Right lobe of liver (tissue), 6 donors: ENCODE measurements around the gene DLEC1. TPM values are rescaled to one million over a fixed set of nuclear protein-coding genes. Genes with fewer than 3 reads are reported as not detected.

Experiments
- ATAC-seq, 4 donors: fragments of 200-7000 bp; cut with Tn5 transposase; one replicate each; pipeline ENCODE4 v1.9.1; 2020; ENCODE audit warnings: mild to moderate bottlenecking in 4 of 4, moderate library complexity in 4 of 4
- DNase-seq, 3 donors: peaks; one replicate each; pipeline ENCODE4 v3.0.0-alpha.2; 2020
- H3K27ac ChIP-seq, 3 donors: fragments of 200-600 bp; one replicate each; pipeline ENCODE4 v1.8.0; 2022
- H3K27me3 ChIP-seq, 2 donors: fragments of 200-600 bp; one replicate each; pipeline ENCODE4 v1.8.0; 2022
- H3K36me3 ChIP-seq, 4 donors: fragments of 200-600 bp; sonication (generic) in 1 of 4; one replicate each; pipeline versions ENCODE4 v1.5.1 to v1.8.0; 2017 to 2022; ENCODE audit warnings: control low read depth in 1 of 4
- H3K4me1 ChIP-seq, 4 donors: fragments of 200-600 bp; sonication (generic) in 1 of 4; one replicate each; pipeline versions ENCODE4 v1.5.1 to v1.8.0; 2017 to 2022; ENCODE audit warnings: control low read depth in 1 of 4
- H3K4me3 ChIP-seq, 3 donors: fragments of 200-600 bp; one replicate each; pipeline ENCODE4 v1.8.0; 2022
- H3K9me3 ChIP-seq, 4 donors: fragments of 200-600 bp; sonication (generic) in 1 of 4; one replicate each; pipeline versions ENCODE4 v1.5.1 to v1.8.0; 2017 to 2022; ENCODE audit warnings: control low read depth in 1 of 4
- POLR2A ChIP-seq: fragments of 450-650 bp; IDR thresholded peaks from one replicate; pipeline ENCODE4 v1.6.1; 2017; ENCODE audit warnings: antibody characterized with exemption, mild to moderate bottlenecking
- WGBS: methylation state at CpG from one replicate; pipeline ENCODE4 v1.1.6; 2018; ENCODE audit warnings: low coverage, low lambda C conversion rate; ENCODE audit not compliant: insufficient coverage; ENCODE audit errors: missing lambda C conversion rate; 5-methylcytosine and 5-hydroxymethylcytosine counted together
- intact Hi-C, 2 donors: fragments of 100-400 bp; cut with DNase I; formaldehyde crosslinking; loops; one replicate each; pipeline versions ENCODE4 v1.11.2 to v1.14.1; 2022
- total RNA-seq, 6 experiments: library from RNA; depleted of rRNA in 2 of 6; stranded (reverse); fragments of >200 nt in 2 of 6; fragmentation: NEBNext Ultra II Directional in 3 of 6; extraction: Animal tissue kit (Norgen Biotek cat#: 25700) in 3 of 6; gene quantifications; one replicate each; pipeline versions ENCODE4 v1.1.0 to v1.2.4, GENCODE V29; 2016 to 2023
- TF ChIP-seq, protein P1 (sequence below), 4 donors: fragments of 200-600 bp in 3 of 4; fragments of 450-650 bp in 1 of 4; IDR thresholded peaks; one replicate each; pipeline versions ENCODE4 v1.5.1 to v1.8.0; 2016 to 2022; ENCODE audit warnings: antibody characterized with exemption in 4 of 4, mild to moderate bottlenecking in 2 of 4
- donor health status: DM: no; HTN: yes; CAD: no.
- donor health status: DM: no; HTN: no; CAD: no.
- donor health status: DM: no; HTN: no; CAD: no.
- donor health status: DM: no; HTN: yes; CAD: no.
- donor health status: DM: no; HTN: yes; CAD: no.

The DLEC1 gene
- total RNA-seq, 6 experiments from 2014 or later: 0.04 to 0.18 (median 0.15) TPM; not detected in 2

DNA sequence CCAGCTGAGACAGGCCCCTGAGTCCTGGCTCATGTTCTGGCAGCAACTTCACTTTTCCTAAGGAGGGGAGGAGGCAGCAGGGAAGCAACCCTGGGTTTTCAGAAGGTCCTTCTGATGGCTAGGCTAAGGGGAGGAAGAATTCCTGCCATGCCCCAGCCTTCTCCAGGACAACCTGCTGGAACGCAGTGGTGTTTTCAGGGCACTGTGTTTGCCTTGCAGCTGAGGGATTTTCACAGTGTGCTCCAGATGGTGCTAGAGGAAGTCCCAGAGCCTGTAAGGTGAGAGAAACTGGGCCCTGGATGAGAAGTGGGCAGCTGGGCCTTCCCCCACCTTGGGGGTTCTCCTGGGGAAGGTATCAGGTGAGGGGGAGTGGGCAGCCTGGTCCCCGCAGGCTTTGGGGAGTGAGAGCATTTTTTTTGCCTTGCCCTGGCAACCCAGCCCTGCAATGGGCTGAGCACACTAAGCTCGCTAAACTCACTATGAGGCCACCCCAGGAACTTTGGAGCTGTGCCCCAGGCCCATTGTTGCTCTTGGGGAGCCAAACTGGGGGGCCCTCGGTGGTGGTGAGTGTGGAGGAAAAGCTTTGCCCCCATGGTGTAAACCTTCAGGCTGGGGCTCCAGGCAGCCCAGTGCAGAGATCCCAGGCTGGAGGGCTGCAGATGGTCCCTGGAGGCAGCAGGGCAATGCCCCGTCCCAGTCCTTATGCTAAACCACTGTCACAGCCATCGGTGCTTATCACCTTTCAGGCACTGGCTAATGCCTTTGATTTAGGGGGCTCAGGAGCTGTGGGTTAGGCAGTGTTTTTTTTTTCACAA, 56.9 kb downstream of the DLEC1 start:
- no peaks in the 10 kb centered on the region for H3K9me3 ChIP-seq
- no peak for TF ChIP-seq POLR2A
- TF ChIP-seq, protein P1, sequence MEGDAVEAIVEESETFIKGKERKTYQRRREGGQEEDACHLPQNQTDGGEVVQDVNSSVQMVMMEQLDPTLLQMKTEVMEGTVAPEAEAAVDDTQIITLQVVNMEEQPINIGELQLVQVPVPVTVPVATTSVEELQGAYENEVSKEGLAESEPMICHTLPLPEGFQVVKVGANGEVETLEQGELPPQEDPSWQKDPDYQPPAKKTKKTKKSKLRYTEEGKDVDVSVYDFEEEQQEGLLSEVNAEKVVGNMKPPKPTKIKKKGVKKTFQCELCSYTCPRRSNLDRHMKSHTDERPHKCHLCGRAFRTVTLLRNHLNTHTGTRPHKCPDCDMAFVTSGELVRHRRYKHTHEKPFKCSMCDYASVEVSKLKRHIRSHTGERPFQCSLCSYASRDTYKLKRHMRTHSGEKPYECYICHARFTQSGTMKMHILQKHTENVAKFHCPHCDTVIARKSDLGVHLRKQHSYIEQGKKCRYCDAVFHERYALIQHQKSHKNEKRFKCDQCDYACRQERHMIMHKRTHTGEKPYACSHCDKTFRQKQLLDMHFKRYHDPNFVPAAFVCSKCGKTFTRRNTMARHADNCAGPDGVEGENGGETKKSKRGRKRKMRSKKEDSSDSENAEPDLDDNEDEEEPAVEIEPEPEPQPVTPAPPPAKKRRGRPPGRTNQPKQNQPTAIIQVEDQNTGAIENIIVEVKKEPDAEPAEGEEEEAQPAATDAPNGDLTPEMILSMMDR (IDR thresholded peaks at IDR 0.05): no peak
- DNase-seq (no peak), ATAC-seq (no peak)
- no peak overlapping the region for H3K4me3 ChIP-seq
- H3K27me3 ChIP-seq: no peaks in the 10 kb centered on the region
- intact Hi-C loops: no loop called here
- H3K4me1 ChIP-seq: no peaks in the 10 kb centered on the region
- no CpG with 5 or more reads among the region's 6 CpGs for WGBS
- no peak overlapping the region for H3K27ac ChIP-seq
- H3K36me3 ChIP-seq: no peaks in the 10 kb centered on the region

DNA sequence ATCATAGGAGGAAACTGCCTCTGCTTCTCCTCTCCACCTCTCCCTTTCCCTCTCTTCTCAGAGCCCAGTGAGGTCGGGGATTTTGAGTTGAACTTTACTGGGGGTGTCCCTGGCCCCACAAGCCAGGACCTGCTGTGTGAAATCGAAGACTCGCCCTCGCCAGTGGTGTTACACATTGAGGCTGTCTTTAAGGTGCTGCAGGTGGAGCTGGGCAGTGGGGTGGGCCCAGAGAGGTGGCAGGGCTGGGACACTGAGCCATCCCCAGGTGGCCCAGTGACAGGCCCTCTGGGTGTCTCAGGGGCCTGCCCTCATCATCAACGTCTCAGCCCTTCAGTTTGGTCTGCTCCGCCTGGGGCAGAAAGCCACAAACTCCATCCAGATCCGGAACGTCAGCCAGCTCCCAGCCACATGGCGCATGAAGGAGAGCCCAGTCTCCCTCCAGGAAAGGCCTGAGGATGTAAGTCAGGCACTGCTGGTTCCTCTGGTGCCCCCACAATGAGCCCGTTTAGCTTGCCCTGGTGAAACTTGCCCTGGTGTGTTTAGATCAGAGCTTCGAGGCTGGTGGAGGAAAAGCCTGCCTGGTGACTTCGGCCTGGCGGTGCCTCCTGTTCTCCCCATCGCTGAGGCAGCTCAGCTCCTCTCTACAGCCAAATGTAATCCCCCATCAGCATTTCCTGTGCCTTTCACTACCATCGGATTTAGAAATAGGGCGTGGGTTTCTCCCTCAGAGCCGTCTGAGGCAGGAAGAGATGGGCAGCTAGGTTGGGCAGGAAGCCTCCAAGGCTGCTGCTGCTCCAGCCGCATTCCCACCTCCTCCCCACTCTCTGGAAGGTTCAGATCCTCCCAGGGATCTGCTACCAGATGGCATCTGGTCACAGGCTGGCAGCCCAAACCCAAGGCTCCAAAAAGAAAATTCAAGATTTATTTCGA, 58.7 kb downstream of the DLEC1 start:
- Histone ChIP-seq H3K4me3 (no peak overlapping the region), H3K36me3 (no peaks in the 10 kb centered on the region), H3K27ac (no peak overlapping the region), H3K27me3 (no peaks in the 10 kb centered on the region), H3K4me1 (no peaks in the 10 kb centered on the region), H3K9me3 (no peaks in the 10 kb centered on the region)
- intact Hi-C loops: no loop called here
- no peak for DNase-seq
- ATAC-seq: no peak
- TF ChIP-seq, protein P1 (IDR thresholded peaks at IDR 0.05): no peak
- TF ChIP-seq POLR2A: no peak
- WGBS: 70% methylated on average over 13 of the region's 19 CpGs

DNA sequence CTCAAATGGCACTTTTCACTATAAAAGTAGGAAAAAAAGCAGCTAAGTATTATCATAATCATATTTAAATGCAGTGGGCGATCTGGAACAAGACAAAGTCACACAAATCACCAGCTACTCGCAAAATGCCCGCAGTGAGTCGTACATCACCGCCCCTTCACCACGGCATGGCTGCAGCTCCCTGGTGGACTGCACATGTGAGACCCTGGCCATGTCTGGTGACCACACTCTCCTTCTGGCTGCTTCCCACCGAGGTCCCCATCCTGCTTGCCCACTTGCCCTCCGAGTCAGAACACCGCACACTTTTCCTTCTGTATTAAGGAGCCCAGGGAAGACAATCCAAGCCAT, 59.3 kb downstream of the DLEC1 start:
- H3K9me3 ChIP-seq: no peaks in the 10 kb centered on the region
- no peak overlapping the region for H3K4me3 ChIP-seq
- DNase-seq (no peak), ATAC-seq (no peak)
- no peak overlapping the region for H3K27ac ChIP-seq
- intact Hi-C loops: no loop called here
- H3K36me3 ChIP-seq: no peaks in the 10 kb centered on the region
- no peaks in the 10 kb centered on the region for H3K4me1 ChIP-seq
- 82% methylated on average over 6 of the region's 9 CpGs for WGBS
- H3K27me3 ChIP-seq: no peaks in the 10 kb centered on the region
- TF ChIP-seq, protein P1 (IDR thresholded peaks at IDR 0.05): no peak
- no peak for TF ChIP-seq POLR2A

DNA sequence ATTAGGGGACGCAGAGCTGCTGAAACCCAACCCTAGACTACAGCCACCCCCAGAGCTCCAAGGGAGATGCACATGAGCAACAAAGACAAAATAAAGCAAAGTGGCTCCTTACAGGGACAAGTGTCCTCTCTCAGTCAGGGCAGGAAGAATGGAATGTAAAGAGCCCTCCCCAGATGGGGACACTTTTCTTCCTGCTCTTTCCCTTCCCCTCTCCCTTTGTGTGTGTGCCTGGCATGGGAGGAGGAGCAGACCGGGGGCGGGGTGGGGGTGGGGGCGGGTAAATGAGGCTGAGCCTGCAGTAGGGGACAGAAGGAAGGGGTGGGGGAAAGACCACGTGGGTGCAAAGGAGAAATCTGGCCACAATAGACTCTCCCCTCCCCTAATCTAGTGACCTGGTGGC, 60.5 kb downstream of the DLEC1 start:
- no peak for TF ChIP-seq POLR2A
- TF ChIP-seq, protein P1 (IDR thresholded peaks at IDR 0.05): no peak

More for the DNA sequence above, 60.5 kb downstream of the DLEC1 start:
- Histone ChIP-seq H3K36me3 (no peaks in the 10 kb centered on the region), H3K27ac (no peak overlapping the region), H3K9me3 (no peaks in the 10 kb centered on the region), H3K4me1 (no peaks in the 10 kb centered on the region), H3K27me3 (no peaks in the 10 kb centered on the region), H3K4me3 (no peak overlapping the region)
- WGBS: 31% methylated on average over 3 of the region's 5 CpGs
- DNase-seq (no peak), ATAC-seq (no peak)
- intact Hi-C loops: no loop called here
